Neural crest cell (in vitro differentiated cells): Measurements from ENCODE around the gene PCSK2. TPM values are rescaled to one million over a fixed set of nuclear protein-coding genes. Genes with fewer than 3 reads are reported as not detected.

Experiments used
- DNase-seq: peaks from one replicate; pipeline ENCODE4 v3.0.0; 2021; ENCODE audit warnings: low read depth, mixed read lengths, low spot score
- H3K27ac Mint-ChIP-seq: one replicate; pipeline ENCODE4 v1.8.0; 2021; ENCODE audit warnings: mild to moderate bottlenecking, mixed read lengths; ENCODE audit not compliant: unreplicated experiment
- H3K27me3 Mint-ChIP-seq: 2 replicates; pipeline ENCODE4 v1.8.0; 2021; ENCODE audit warnings: low read depth, mild to moderate bottlenecking, mixed read lengths
- H3K36me3 Mint-ChIP-seq: 2 replicates; pipeline ENCODE4 v1.8.0; 2021; ENCODE audit warnings: low read depth, mild to moderate bottlenecking, mixed read lengths
- H3K4me1 Mint-ChIP-seq: 2 replicates; pipeline ENCODE4 v1.8.0; 2021; ENCODE audit warnings: mixed read lengths
- H3K4me3 Mint-ChIP-seq: one replicate; pipeline ENCODE4 v1.8.0; 2021; ENCODE audit warnings: mild to moderate bottlenecking, mixed read lengths
- H3K9me3 Mint-ChIP-seq: 2 replicates; pipeline ENCODE4 v1.8.0; 2021; ENCODE audit warnings: mixed read lengths
- CTCF ChIP-seq: fragments of 200-600 bp; sonication (generic); conservative IDR thresholded peaks from 2 replicates; pipeline ENCODE4 v1.5.0; 2021; ENCODE audit warnings: antibody characterized with exemption, mild to moderate bottlenecking
- total RNA-seq: library from RNA; stranded (reverse); gene quantifications from 2 replicates; pipeline ENCODE4 v1.2.1, GENCODE V29; 2021

The PCSK2 gene
- total RNA-seq, 1 donor from 2014 or later: 2.1 TPM

- no peak overlapping the region for H3K4me3 Mint-ChIP-seq
- peaks cover 13% of the 10 kb centered on the region for H3K27me3 Mint-ChIP-seq
- no peaks in the 10 kb centered on the region for H3K36me3 Mint-ChIP-seq
- no peak overlapping the region for H3K27ac Mint-ChIP-seq
- DNase-seq: no peak
- peaks cover 4% of the 10 kb centered on the region for H3K4me1 Mint-ChIP-seq
- H3K9me3 Mint-ChIP-seq: no peaks in the 10 kb centered on the region
- TF ChIP-seq CTCF: no peak
These were observed 271.2 kb downstream of the PCSK2 start for GRCh38 chr20:17497821-17498580.

GRCh38 chr20:17498641-17499040 lies 271.8 kb downstream of the PCSK2 start:
- Mint-ChIP-seq H3K4me3 (no peak overlapping the region), H3K36me3 (no peaks in the 10 kb centered on the region), H3K27ac (no peak overlapping the region), H3K4me1 (peaks cover 4% of the 10 kb centered on the region), H3K9me3 (no peaks in the 10 kb centered on the region), H3K27me3 (peaks cover 15% of the 10 kb centered on the region)
- no peak for TF ChIP-seq CTCF
- DNase-seq: no peak

GRCh38 chr20:17499041-17499440 lies 272.2 kb downstream of the PCSK2 start:
- no peak overlapping the region for H3K27ac Mint-ChIP-seq
- no peaks in the 10 kb centered on the region for H3K9me3 Mint-ChIP-seq
- peaks cover 4% of the 10 kb centered on the region for H3K4me1 Mint-ChIP-seq
- H3K4me3 Mint-ChIP-seq: no peak overlapping the region
- H3K36me3 Mint-ChIP-seq: no peaks in the 10 kb centered on the region
- no peak for TF ChIP-seq CTCF
- no peak for DNase-seq
- peaks cover 15% of the 10 kb centered on the region for H3K27me3 Mint-ChIP-seq

DNA sequence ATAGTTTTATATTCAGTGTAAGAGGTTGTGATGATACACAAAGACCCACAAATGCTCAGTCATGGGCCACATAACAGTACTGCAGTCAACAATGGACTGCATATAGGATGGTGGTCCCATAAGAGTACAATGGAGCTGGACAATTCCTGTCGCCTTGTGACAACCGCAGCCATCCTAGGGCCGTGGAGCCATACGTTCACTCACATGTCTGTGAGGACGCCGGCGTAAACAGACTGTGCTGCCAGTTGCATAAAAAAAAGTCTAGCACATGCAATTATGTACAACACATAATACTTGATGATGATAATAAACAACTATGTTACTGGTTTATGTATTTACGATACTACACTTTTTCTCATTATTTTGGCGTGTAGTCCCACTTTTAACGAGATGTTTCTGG lies 273.4 kb downstream of the PCSK2 start:
- no peak overlapping the region for H3K4me3 Mint-ChIP-seq
- DNase-seq: no peak
- H3K27ac Mint-ChIP-seq: no peak overlapping the region
- H3K27me3 Mint-ChIP-seq: peaks cover 23% of the 10 kb centered on the region
- no peaks in the 10 kb centered on the region for H3K9me3 Mint-ChIP-seq
- H3K36me3 Mint-ChIP-seq: no peaks in the 10 kb centered on the region
- TF ChIP-seq CTCF: no peak
- H3K4me1 Mint-ChIP-seq: peaks cover 11% of the 10 kb centered on the region

GRCh38 chr20:17500826-17501225 lies 274.0 kb downstream of the PCSK2 start:
- Mint-ChIP-seq H3K4me1 (peaks cover 15% of the 10 kb centered on the region), H3K27me3 (peaks cover 28% of the 10 kb centered on the region), H3K27ac (no peak overlapping the region)

More at GRCh38 chr20:17500826-17501225, 274.0 kb downstream of the PCSK2 start:
- Mint-ChIP-seq H3K36me3 (no peaks in the 10 kb centered on the region), H3K9me3 (no peaks in the 10 kb centered on the region), H3K4me3 (no peak overlapping the region)
- DNase-seq: no peak
- no peak for TF ChIP-seq CTCF
